Measurements from ENCODE around the gene MISP. TPM values are rescaled to one million over a fixed set of nuclear protein-coding genes. Genes with fewer than 3 reads are reported as not detected.

Gene MISP
- total and polyA plus RNA-seq, 7 experiments from 2014 or later: not detected

DNA sequence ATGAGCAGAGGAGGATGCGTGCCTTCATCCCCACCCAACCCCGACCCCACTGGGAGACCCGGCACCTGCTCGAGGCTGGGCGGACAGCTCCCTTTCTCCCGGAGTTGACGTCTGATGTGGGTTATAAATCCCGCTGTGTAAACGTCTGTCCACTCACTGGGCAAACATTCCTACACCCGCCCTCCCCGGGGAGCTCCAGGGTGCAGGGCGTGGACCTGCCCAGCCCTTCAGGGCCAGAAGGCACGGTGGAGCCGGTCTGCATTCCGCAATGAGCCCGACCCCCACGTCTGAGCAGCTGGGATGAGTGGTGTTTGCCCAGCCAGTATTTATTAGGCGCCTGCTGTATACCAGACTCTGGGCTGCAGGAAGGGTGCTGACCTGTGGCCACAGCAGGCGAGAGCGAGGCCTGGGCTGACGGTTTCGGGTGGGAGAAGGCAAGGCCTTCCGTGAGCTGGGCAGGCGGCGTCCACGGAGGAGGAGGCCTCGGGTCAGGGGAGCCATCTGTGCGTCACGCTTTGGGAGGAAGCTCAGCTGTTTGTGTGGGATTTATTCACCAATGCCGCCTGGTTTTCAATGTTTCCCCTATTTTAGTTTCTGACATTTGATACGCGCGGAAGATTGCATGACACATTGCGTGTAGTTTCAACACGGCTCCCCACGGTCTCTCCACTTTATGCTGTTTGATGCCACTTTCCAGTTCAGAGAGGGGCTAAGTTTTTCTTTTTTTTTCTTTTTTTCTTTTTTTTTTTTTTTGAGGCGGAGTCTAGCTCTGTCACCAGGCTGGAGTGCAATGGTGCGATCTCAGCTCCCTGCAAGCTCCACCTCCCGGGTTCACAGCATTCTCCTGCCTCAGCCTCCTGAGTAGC, 2.0 kb downstream of the MISP start:
- peaks cover 0 to 9% (median 0%) of the 10 kb centered on the region in 3 experiments for H3K9me3 ChIP-seq (ENCODE audit: control insufficient read depth in 2 of 3, low read length in 3 of 3)
- no peak overlapping the region for H3K4me3 Mint-ChIP-seq
- peaks cover 0 to 8% (median 0%) of the 10 kb centered on the region in 11 donors for H3K9me3 Mint-ChIP-seq
- H3K4me3 ChIP-seq (ENCODE audit: low read length): no peak overlapping the region
- no peak overlapping the region for H3K27ac ChIP-seq (ENCODE audit: low read depth, low read length)
- POLR2A ChIA-PET: no interaction called here
- intact Hi-C loops (cut with micrococcal nuclease): no loop called here
- no peaks in the 10 kb centered on the region for H3K36me3 Mint-ChIP-seq
- no peaks in the 10 kb centered on the region for H3K4me1 Mint-ChIP-seq
- no peaks in the 10 kb centered on the region for H3K36me3 ChIP-seq (ENCODE audit: control insufficient read depth in 2 of 3, insufficient read depth in 3 of 3, low read length in 3 of 3)
- no peak overlapping the region for H3K27ac Mint-ChIP-seq
- DNase-seq: no peak
- no peaks in the 10 kb centered on the region for H3K4me1 ChIP-seq (ENCODE audit: control insufficient read depth in 2 of 2, insufficient read depth in 2 of 2, low read length in 2 of 2)
- no peaks in the 10 kb centered on the region for H3K27me3 ChIP-seq (ENCODE audit: control insufficient read depth in 2 of 2, insufficient read depth in 2 of 2, low read length in 2 of 2)
- ATAC-seq: peak; percentile 73
- peaks cover 0 to 3% (median 0%) of the 10 kb centered on the region in 5 donors for H3K27me3 Mint-ChIP-seq
- CTCF ChIA-PET: interaction anchor here (0.6 kb wide), 1 partner anchor 151 kb away, joined by 3 read pairs; no protein-coding TSS in a partner anchor

DNA sequence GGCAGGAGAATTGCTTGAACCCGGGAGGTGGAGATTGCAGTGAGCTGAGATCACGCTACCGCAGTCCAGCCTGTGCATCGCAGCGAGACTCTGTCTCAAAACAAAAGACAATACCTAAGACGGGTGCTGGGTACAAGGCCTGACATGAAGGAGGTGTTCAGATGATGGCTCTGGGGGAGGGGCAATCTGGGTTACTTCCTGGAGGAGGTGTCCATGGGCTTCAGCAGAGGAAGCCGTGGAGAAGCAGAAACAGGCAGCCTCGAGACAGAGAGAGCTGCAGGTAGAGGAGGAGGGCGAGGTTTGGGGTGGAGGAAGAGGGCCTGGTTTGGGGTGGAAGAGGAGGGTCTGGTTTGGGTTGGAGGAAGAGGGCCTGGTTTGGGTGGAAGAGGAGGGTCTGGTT, 3.6 kb downstream of the MISP start:
- no peaks in the 10 kb centered on the region for H3K4me1 ChIP-seq (ENCODE audit: control insufficient read depth in 2 of 2, insufficient read depth in 2 of 2, low read length in 2 of 2)
- DNase-seq (no peak), ATAC-seq (no peak)
- H3K4me1 Mint-ChIP-seq: no peaks in the 10 kb centered on the region
- H3K4me3 ChIP-seq (ENCODE audit: low read length): no peak overlapping the region
- no peak overlapping the region for H3K27ac ChIP-seq (ENCODE audit: low read depth, low read length)
- H3K27me3 Mint-ChIP-seq: peaks cover 0 to 3% (median 0%) of the 10 kb centered on the region in 5 donors
- no peaks in the 10 kb centered on the region for H3K27me3 ChIP-seq (ENCODE audit: control insufficient read depth in 2 of 2, insufficient read depth in 2 of 2, low read length in 2 of 2)
- peaks cover 0 to 18% (median 0%) of the 10 kb centered on the region in 3 experiments for H3K9me3 ChIP-seq (ENCODE audit: control insufficient read depth in 2 of 3, low read length in 3 of 3)
- ChIA-PET POLR2A (no interaction called here), CTCF (no interaction called here)
- intact Hi-C loops (cut with micrococcal nuclease): no loop called here
- no peak overlapping the region for H3K27ac Mint-ChIP-seq
- no peak overlapping the region for H3K4me3 Mint-ChIP-seq
- no peaks in the 10 kb centered on the region for H3K36me3 ChIP-seq (ENCODE audit: control insufficient read depth in 2 of 3, insufficient read depth in 3 of 3, low read length in 3 of 3)
- peaks cover 0 to 1% (median under 1%) of the 10 kb centered on the region in 5 donors for H3K36me3 Mint-ChIP-seq
- H3K9me3 Mint-ChIP-seq: peaks cover 0 to 19% (median 5%) of the 10 kb centered on the region in 11 donors

DNA sequence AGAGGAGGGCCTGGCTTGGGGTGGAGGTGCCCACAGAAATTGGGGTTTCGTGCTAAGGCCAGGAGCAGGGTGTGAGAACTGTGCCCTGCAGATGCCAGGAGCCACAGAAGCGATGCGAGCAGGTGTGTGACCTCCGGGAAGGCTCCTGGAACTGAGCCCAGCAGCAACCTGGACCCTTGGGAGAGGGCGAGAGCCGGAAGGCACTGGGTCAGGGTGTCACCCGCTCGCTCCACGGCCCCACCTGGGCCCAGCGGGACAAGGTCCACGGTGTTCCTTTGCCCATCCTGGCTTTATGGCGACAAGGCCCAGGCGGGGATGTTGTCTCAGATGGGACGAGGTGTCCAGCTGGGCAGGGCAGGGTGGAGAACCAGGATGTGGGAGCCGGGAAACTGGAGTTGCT, 4.2 kb downstream of the MISP start:
- no peak for DNase-seq
- Histone ChIP-seq H3K27me3 (ENCODE audit: control insufficient read depth in 2 of 2, insufficient read depth in 2 of 2, low read length in 2 of 2) (no peaks in the 10 kb centered on the region), H3K36me3 (ENCODE audit: control insufficient read depth in 2 of 3, insufficient read depth in 3 of 3, low read length in 3 of 3) (no peaks in the 10 kb centered on the region), H3K4me1 (ENCODE audit: control insufficient read depth in 2 of 2, insufficient read depth in 2 of 2, low read length in 2 of 2) (no peaks in the 10 kb centered on the region), H3K9me3 (ENCODE audit: control insufficient read depth in 2 of 3, low read length in 3 of 3) (peaks cover 0 to 21% (median 0%) of the 10 kb centered on the region in 3 experiments), H3K27ac (ENCODE audit: low read depth, low read length) (no peak overlapping the region), H3K4me3 (ENCODE audit: low read length) (no peak overlapping the region)
- ATAC-seq: no peak
- no peaks in the 10 kb centered on the region for H3K4me1 Mint-ChIP-seq
- ChIA-PET CTCF (no interaction called here), POLR2A (no interaction called here)
- peaks cover 0 to 23% (median 8%) of the 10 kb centered on the region in 11 donors for H3K9me3 Mint-ChIP-seq
- H3K27ac Mint-ChIP-seq: no peak overlapping the region
- intact Hi-C loops (cut with micrococcal nuclease): no loop called here
- peaks cover 0 to 4% (median 3%) of the 10 kb centered on the region in 5 donors for H3K36me3 Mint-ChIP-seq
- H3K4me3 Mint-ChIP-seq: no peak overlapping the region
- peaks cover 0 to 3% (median 0%) of the 10 kb centered on the region in 5 donors for H3K27me3 Mint-ChIP-seq

DNA sequence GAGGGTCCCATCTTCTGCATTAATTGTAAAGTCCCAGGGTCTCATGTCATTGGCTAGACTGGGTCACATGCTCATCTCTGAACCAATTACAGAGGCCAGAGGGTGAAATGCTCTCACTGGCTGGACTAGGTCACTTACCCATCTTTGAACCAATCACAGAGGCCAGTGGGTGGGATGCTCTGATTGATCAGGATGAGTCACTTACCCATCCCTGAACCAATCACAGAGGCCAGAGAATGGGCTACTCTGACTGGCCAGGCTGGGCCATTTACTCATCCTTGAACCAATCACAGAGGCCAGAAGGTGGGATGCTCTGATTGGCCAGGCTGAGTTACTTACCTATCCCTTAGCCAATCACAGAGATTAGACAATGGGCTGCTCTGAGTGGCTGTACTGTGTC, 5.3 kb downstream of the MISP start:
- Mint-ChIP-seq H3K36me3 (peaks cover 0 to 4% (median 3%) of the 10 kb centered on the region in 5 donors), H3K9me3 (peaks cover 0 to 23% (median 8%) of the 10 kb centered on the region in 11 donors), H3K4me3 (no peak overlapping the region), H3K4me1 (no peaks in the 10 kb centered on the region), H3K27ac (no peak overlapping the region), H3K27me3 (peaks cover 0 to 3% (median 0%) of the 10 kb centered on the region in 5 donors)
- no peaks in the 10 kb centered on the region for H3K27me3 ChIP-seq (ENCODE audit: control insufficient read depth in 2 of 2, insufficient read depth in 2 of 2, low read length in 2 of 2)
- H3K27ac ChIP-seq (ENCODE audit: low read depth, low read length): no peak overlapping the region
- ATAC-seq: peak; percentile 25
- no peak for DNase-seq
- no peaks in the 10 kb centered on the region for H3K36me3 ChIP-seq (ENCODE audit: control insufficient read depth in 2 of 3, insufficient read depth in 3 of 3, low read length in 3 of 3)
- no peaks in the 10 kb centered on the region for H3K4me1 ChIP-seq (ENCODE audit: control insufficient read depth in 2 of 2, insufficient read depth in 2 of 2, low read length in 2 of 2)
- ChIA-PET CTCF (no interaction called here), POLR2A (no interaction called here)
- H3K4me3 ChIP-seq (ENCODE audit: low read length): no peak overlapping the region
- peaks cover 0 to 21% (median 0%) of the 10 kb centered on the region in 3 experiments for H3K9me3 ChIP-seq (ENCODE audit: control insufficient read depth in 2 of 3, low read length in 3 of 3)
- intact Hi-C loops (cut with micrococcal nuclease): no loop called here

DNA sequence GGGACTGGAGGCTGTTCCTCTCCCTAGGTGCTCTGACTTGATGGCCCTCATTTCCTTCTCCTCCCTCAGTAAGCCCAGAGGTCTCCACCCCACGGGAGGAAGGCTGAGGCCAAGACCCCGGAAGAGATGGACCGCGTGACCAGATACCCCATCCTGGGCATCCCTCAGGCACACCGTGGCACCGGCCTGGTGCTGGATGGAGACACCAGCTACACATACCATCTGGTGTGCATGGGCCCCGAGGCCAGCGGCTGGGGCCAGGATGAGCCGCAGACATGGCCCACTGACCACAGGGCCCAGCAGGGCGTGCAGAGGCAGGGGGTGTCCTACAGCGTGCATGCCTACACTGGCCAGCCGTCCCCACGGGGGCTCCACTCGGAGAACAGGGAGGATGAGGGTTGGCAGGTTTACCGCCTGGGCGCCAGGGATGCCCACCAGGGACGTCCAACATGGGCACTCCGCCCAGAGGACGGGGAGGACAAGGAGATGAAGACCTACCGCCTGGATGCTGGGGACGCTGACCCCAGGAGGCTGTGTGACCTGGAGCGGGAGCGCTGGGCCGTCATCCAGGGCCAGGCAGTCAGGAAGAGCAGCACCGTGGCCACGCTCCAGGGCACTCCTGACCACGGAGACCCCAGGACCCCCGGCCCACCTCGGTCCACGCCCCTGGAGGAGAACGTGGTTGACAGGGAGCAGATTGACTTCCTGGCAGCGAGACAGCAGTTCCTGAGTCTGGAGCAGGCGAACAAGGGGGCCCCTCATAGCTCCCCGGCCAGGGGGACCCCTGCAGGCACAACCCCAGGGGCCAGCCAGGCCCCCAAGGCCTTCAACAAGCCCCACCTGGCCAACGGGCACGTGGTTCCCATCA, 6.1 kb downstream of the MISP start:
- peaks cover 0 to 23% (median 8%) of the 10 kb centered on the region in 11 donors for H3K9me3 Mint-ChIP-seq
- no peak for DNase-seq
- intact Hi-C loops (cut with micrococcal nuclease): no loop called here

DNA sequence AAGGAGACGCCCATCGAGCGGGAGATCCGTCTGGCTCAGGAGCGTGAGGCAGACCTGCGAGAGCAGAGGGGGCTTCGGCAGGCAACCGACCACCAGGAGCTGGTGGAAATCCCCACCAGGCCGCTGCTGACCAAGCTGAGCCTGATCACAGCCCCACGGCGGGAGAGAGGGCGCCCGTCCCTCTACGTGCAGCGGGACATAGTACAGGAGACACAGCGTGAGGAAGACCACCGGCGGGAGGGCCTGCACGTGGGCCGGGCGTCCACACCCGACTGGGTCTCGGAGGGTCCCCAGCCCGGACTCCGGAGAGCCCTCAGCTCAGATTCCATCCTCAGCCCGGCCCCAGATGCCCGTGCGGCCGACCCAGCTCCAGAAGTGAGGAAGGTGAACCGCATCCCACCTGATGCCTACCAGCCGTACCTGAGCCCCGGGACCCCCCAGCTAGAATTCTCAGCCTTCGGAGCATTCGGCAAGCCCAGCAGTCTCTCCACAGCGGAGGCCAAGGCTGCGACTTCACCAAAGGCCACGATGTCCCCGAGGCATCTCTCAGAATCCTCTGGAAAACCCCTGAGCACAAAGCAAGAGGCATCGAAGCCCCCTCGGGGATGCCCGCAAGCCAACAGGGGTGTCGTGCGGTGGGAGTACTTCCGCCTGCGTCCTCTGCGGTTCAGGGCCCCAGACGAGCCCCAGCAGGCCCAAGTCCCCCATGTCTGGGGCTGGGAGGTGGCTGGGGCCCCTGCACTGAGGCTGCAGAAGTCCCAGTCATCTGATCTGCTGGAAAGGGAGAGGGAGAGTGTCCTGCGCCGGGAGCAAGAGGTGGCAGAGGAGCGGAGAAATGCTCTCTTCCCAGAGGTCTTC, 7.1 kb downstream of the MISP start:
- ATAC-seq: no peak
- Histone ChIP-seq H3K4me1 (ENCODE audit: control insufficient read depth in 2 of 2, insufficient read depth in 2 of 2, low read length in 2 of 2) (no peaks in the 10 kb centered on the region), H3K36me3 (ENCODE audit: control insufficient read depth in 2 of 3, insufficient read depth in 3 of 3, low read length in 3 of 3) (no peaks in the 10 kb centered on the region), H3K9me3 (ENCODE audit: control insufficient read depth in 2 of 3, low read length in 3 of 3) (peaks cover 0 to 21% (median 0%) of the 10 kb centered on the region in 3 experiments), H3K4me3 (ENCODE audit: low read length) (no peak overlapping the region), H3K27me3 (ENCODE audit: control insufficient read depth in 2 of 2, insufficient read depth in 2 of 2, low read length in 2 of 2) (no peaks in the 10 kb centered on the region), H3K27ac (ENCODE audit: low read depth, low read length) (no peak overlapping the region)
- POLR2A ChIA-PET: no interaction called here
- H3K36me3 Mint-ChIP-seq: peaks cover 0 to 4% (median 3%) of the 10 kb centered on the region in 5 donors
- intact Hi-C loops (cut with micrococcal nuclease): no loop called here
- H3K27ac Mint-ChIP-seq: no peak overlapping the region
- CTCF ChIA-PET: no interaction called here
- H3K4me1 Mint-ChIP-seq: no peaks in the 10 kb centered on the region
- H3K9me3 Mint-ChIP-seq: peaks cover 0 to 23% (median 8%) of the 10 kb centered on the region in 11 donors
- DNase-seq: no peak
- H3K4me3 Mint-ChIP-seq: no peak overlapping the region
- no peaks in the 10 kb centered on the region for H3K27me3 Mint-ChIP-seq

More for the DNA sequence above, 6.1 kb downstream of the MISP start:
- POLR2A ChIA-PET: no interaction called here
- no peak overlapping the region for H3K27ac ChIP-seq (ENCODE audit: low read depth, low read length)
- CTCF ChIA-PET: interaction anchor here (0.5 kb wide), 1 partner anchor 99 kb away, joined by 3 read pairs; no protein-coding TSS in a partner anchor
- no peaks in the 10 kb centered on the region for H3K4me1 Mint-ChIP-seq
- peaks cover 0 to 3% (median 0%) of the 10 kb centered on the region in 5 donors for H3K27me3 Mint-ChIP-seq
- H3K36me3 ChIP-seq (ENCODE audit: control insufficient read depth in 2 of 3, insufficient read depth in 3 of 3, low read length in 3 of 3): no peaks in the 10 kb centered on the region
- no peaks in the 10 kb centered on the region for H3K4me1 ChIP-seq (ENCODE audit: control insufficient read depth in 2 of 2, insufficient read depth in 2 of 2, low read length in 2 of 2)
- peaks cover 0 to 4% (median 3%) of the 10 kb centered on the region in 5 donors for H3K36me3 Mint-ChIP-seq
- H3K4me3 ChIP-seq (ENCODE audit: low read length): no peak overlapping the region
- peaks cover 0 to 21% (median 0%) of the 10 kb centered on the region in 3 experiments for H3K9me3 ChIP-seq (ENCODE audit: control insufficient read depth in 2 of 3, low read length in 3 of 3)
- H3K27ac Mint-ChIP-seq: no peak overlapping the region
- no peak for ATAC-seq
- no peak overlapping the region for H3K4me3 Mint-ChIP-seq
- H3K27me3 ChIP-seq (ENCODE audit: control insufficient read depth in 2 of 2, insufficient read depth in 2 of 2, low read length in 2 of 2): no peaks in the 10 kb centered on the region

All from naive thymus-derived CD4-positive, alpha-beta T cell (primary cell).